ENCODE measurements around the gene RNF214. TPM values are rescaled to one million over a fixed set of nuclear protein-coding genes. Genes with fewer than 3 reads are reported as not detected.

The RNF214 gene
- total RNA-seq, 1 donor from 2014 or later = 43.0 TPM

- Mint-ChIP-seq H3K36me3 (ENCODE audit: unreplicated experiment) (peaks cover 5% of the 10 kb centered on the region), H3K27me3 (ENCODE audit: unreplicated experiment) (peaks cover 11% of the 10 kb centered on the region), H3K4me1 (ENCODE audit: low read depth, unreplicated experiment) (no peaks in the 10 kb centered on the region), H3K9me3 (ENCODE audit: unreplicated experiment) (peaks cover 2% of the 10 kb centered on the region), H3K27ac (ENCODE audit: unreplicated experiment) (no peak within 1 kb of the TSS), H3K4me3 (ENCODE audit: unreplicated experiment) (no peak within 1 kb of the TSS)
- DNase-seq = no peak
- TF ChIP-seq CTCF (IDR thresholded peaks at IDR 0.05; ENCODE audit: partially characterized antibody, unreplicated experiment) = no peak
These were observed 58.4 kb downstream of the RNF214 start, which contains the start of gene BACE1-AS for GRCh38 chr11:117290809-117291396. TSS of gene BACE1-AS (plus strand) at chr11:117291346.

- Mint-ChIP-seq H3K36me3 (ENCODE audit: unreplicated experiment) (peaks cover 9% of the 10 kb centered on the region), H3K27me3 (ENCODE audit: unreplicated experiment) (peaks cover 9% of the 10 kb centered on the region), H3K4me3 (ENCODE audit: unreplicated experiment) (no peak overlapping the region), H3K4me1 (ENCODE audit: low read depth, unreplicated experiment) (no peaks in the 10 kb centered on the region), H3K9me3 (ENCODE audit: unreplicated experiment) (peaks cover 2% of the 10 kb centered on the region), H3K27ac (ENCODE audit: unreplicated experiment) (no peak overlapping the region)
- DNase-seq = no peak
- no peak for TF ChIP-seq CTCF (IDR thresholded peaks at IDR 0.05; ENCODE audit: partially characterized antibody, unreplicated experiment)
These were observed 60.1 kb downstream of the RNF214 start for GRCh38 chr11:117292616-117293015.

GRCh38 chr11:117295438-117296137, 63.1 kb downstream of the RNF214 start:
- H3K9me3 Mint-ChIP-seq (ENCODE audit: unreplicated experiment) = peaks cover 6% of the 10 kb centered on the region
- no peak for DNase-seq
- peaks cover 9% of the 10 kb centered on the region for H3K36me3 Mint-ChIP-seq (ENCODE audit: unreplicated experiment)
- H3K27me3 Mint-ChIP-seq (ENCODE audit: unreplicated experiment) = peaks cover 5% of the 10 kb centered on the region
- H3K27ac Mint-ChIP-seq (ENCODE audit: unreplicated experiment) = no peak overlapping the region
- TF ChIP-seq CTCF (IDR thresholded peaks at IDR 0.05; ENCODE audit: partially characterized antibody, unreplicated experiment) = no peak
- H3K4me1 Mint-ChIP-seq (ENCODE audit: low read depth, unreplicated experiment) = peaks cover 14% of the 10 kb centered on the region
- no peak overlapping the region for H3K4me3 Mint-ChIP-seq (ENCODE audit: unreplicated experiment)

GRCh38 chr11:117296881-117297280, 64.4 kb downstream of the RNF214 start:
- DNase-seq = no peak
- Mint-ChIP-seq H3K27me3 (ENCODE audit: unreplicated experiment) (peaks cover 4% of the 10 kb centered on the region), H3K27ac (ENCODE audit: unreplicated experiment) (no peak overlapping the region), H3K4me1 (ENCODE audit: low read depth, unreplicated experiment) (peaks cover 19% of the 10 kb centered on the region), H3K9me3 (ENCODE audit: unreplicated experiment) (peaks cover 10% of the 10 kb centered on the region), H3K4me3 (ENCODE audit: unreplicated experiment) (no peak overlapping the region), H3K36me3 (ENCODE audit: unreplicated experiment) (peaks cover 4% of the 10 kb centered on the region)
- no peak for TF ChIP-seq CTCF (IDR thresholded peaks at IDR 0.05; ENCODE audit: partially characterized antibody, unreplicated experiment)

- no peak overlapping the region for H3K27ac Mint-ChIP-seq (ENCODE audit: unreplicated experiment)
These were observed 65.7 kb downstream of the RNF214 start for GRCh38 chr11:117298195-117298594.

More at GRCh38 chr11:117298195-117298594, 65.7 kb downstream of the RNF214 start:
- Mint-ChIP-seq H3K4me1 (ENCODE audit: low read depth, unreplicated experiment) (peaks cover 22% of the 10 kb centered on the region), H3K27me3 (ENCODE audit: unreplicated experiment) (peaks cover 4% of the 10 kb centered on the region), H3K4me3 (ENCODE audit: unreplicated experiment) (no peak overlapping the region), H3K36me3 (ENCODE audit: unreplicated experiment) (peaks cover 4% of the 10 kb centered on the region), H3K9me3 (ENCODE audit: unreplicated experiment) (peaks cover 10% of the 10 kb centered on the region)
- DNase-seq = no peak
- TF ChIP-seq CTCF (IDR thresholded peaks at IDR 0.05; ENCODE audit: partially characterized antibody, unreplicated experiment) = no peak

Data from glutamatergic neuron (in vitro differentiated cells).